HG03439 (cell line): Measurements from ENCODE around the gene NPAT.
A peak's percentile ranks its signal among the peaks of the same experiment; 100 is the strongest.
"Not testable (repeated sequence)": the region's sequence is repeated elsewhere in the genome, so short reads cannot be mapped to it uniquely, and the experiment has no call there.

ENCODE experiments used
- ATAC-seq: cut with Tn5 transposase; IDR thresholded peaks from one replicate; pipeline ENCODE4 v1.9.1; 2021; ENCODE audit warnings: mild to moderate bottlenecking, moderate library complexity; ENCODE audit not compliant: unreplicated experiment

Gene NPAT

DNA sequence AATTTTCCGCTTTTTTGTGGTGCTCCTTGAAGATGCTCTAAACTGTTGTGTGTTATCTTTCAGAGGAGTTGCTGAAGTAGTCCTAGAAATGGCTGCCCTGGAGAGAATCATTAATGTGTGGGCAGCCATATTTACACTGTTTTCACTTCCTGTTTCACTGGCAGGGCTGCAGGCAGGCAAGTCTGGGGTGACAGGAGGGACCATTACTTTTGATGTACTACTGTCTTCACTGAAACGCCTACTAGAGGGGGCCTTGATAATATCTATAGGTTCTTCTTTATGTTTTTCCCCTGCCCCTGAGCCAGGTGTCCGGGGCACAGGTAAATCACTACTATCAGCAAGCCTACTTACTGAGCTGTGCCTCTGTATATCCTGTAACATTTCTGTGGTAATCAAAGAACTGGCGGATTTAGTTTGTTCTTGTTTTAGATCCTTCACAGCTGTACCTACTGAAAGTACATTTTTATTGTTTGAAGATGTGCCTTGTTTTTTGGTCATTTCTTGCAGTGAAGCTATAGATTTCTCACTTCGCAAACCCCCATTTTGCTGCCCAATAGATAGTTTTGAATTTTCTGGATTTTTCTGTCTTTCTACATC, 61.4 kb downstream of the NPAT start:
- peak; percentile 89 for ATAC-seq

DNA sequence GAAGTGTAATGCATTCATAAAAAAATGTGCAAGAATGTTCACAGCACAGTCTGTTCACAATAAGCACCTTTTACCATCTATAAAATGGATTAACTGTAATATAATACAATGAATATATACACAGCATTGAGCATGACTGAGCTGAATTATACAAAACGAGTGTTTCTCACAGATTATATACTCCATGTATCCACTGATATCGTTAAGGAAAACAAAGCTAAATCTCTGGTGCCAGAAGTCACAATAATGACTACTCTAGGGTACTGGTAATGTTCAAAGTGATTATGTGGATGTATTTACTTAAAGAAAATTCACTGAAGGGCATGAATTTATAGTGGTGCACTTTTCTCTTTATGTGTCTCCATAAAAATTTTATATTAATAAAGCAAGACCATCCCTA, 67.8 kb downstream of the NPAT start:
- no peak for ATAC-seq

DNA sequence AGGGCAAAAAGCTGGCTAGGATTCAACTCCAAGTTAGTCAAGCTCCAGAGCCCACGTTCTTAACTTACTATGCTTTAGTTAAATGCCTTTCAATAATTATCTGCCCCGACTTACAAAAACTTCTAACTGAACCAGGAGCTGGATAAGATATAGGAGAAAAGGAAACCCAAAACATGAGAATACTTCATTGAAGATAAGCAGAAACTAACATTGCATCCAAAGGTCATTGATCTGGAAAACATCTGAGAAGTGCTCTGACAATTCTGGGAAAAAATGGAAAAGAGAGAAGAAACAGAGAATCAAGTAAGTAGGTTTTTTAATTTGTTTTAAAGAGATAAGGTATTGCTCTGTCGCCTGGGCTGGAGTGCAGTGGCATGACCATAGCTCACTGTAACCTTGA, 73.9 kb downstream of the NPAT start:
- ATAC-seq, result no peak

- no peak for ATAC-seq
These were observed 75.3 kb downstream of the NPAT start for GRCh38 chr11:108147150-108147549.

DNA sequence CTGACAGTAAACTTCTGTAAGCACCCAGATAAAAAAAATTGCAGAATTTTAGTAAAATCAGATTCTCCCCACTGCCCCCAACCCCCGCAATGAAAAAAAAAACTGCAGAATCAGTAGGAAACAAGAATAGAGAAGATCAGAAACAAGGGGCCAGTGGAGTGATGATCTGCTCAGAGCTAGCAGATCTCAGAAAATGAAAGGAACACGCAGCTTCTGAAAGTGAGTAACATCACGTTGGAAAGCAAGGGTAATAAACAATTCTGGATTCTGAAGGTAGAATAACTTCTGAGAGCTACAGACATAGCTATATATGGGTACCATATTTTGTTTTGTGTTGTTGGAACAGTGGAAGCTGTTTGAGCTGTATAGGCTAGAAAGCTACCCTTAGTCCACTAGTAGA, 77.8 kb downstream of the NPAT start:
- ATAC-seq, result no peak

- no peak for ATAC-seq
These were observed 80.1 kb downstream of the NPAT start for GRCh38 chr11:108142304-108142703.

DNA sequence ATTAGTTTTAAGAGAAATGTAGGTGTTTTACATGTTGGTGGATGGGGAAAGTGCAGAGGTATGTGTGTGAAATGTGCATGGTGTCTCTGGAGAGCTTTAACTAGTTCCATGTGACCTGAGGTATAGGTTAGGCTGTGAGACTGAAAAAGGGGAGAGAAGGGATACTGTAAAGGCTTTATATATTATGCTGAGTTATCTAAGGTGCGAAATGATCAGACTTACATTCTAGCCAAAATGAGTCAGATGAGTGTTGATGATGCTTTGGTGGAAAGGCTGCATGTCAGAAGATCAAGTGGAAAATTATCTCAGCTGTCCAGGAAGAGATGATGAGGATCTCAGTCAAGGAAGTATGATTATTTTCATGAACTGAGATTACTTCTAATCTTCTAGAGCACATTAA, 85.2 kb downstream of the NPAT start:
- no peak for ATAC-seq

- ATAC-seq, result no peak
These were observed 86.4 kb downstream of the NPAT start for GRCh38 chr11:108135845-108136544.

DNA sequence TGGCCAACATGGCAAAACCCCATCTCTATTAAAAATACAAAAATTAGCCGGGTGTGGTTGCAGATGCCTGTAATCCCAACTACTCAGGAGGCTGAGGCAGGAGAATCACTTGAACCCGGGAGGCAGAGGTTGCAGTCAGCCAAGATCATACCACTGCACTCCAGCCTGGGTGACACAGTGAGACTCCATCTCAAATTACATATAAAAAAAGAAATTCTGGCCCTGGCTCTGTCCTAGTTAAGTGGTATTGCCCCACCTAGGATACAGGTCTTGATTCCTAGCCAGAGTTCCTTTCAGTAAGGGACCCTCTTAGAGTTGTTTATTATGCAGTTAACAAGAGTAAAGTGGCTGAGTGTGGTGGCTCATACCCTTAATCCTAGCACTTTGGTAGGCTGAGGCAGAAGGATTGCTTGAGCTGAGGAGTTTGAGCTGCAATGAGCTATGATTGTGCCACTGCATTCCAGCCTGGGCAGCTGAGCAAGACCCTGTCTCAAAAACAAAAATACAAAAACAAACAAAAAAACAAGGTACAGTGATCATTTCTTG, 89.4 kb downstream of the NPAT start:
- ATAC-seq, result not testable (repeated sequence)

DNA sequence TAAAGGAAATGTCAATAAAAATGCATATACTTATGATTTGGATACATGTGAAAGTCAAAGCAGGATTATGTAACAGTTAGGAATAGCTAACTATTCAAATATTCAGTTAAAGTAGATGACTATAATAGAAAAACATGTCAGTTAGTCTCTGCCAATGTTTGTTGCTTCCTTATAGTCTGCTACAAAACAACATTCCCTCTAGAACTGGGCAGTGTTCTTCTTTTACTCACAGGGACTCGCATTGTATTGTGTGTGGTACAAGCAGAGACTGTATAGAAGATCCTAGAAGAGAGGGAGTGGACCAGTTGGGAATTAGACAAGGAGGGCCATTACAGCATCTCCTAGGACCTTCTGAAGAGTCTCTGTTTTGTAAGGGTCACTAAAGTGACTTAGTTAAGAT, 90.4 kb downstream of the NPAT start:
- ATAC-seq, result no peak

DNA sequence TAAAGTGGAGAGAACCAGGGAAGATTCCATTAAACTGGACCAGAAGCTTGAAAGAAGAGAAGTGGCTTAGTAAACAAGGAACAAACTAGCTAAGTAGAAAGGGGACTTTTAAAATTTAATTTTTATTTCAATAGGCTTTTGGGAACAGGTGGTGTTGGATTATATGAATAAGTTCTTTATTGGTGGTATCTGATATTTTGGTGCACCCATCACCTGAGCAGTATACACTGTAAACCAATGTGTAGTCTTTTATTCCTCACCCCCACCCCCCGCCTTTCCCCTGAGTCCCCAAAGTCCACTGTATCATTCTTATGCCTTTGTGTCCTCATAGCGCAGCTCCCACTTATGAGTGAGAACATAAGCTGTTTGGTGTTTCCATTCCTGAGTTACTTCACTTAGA, 93.7 kb downstream of the NPAT start:
- ATAC-seq, result no peak

DNA sequence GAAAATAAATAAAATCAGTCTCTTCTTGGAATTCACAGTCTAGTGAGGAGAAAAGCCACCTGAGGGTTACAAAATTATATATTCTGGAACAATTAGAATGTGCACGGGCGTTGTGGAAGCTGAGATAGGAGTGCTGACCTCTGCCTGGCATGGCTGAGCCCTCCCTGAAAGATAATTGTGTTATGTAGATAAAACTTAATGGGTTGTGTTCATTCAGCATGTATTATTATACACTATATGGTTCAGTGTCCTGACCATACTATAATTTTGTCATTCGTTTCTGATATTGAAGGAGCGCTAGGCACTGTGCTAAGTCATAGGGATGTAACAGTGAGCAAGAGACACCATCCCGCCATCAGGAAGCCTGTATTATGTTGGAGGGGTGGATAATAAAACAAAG, 97.3 kb downstream of the NPAT start:
- ATAC-seq, result no peak

GRCh38 chr11:108122166-108122628, 100.2 kb downstream of the NPAT start:
- ATAC-seq, result no peak

- ATAC-seq, result peak; percentile 98
These were observed 100.9 kb downstream of the NPAT start, which contains the start of gene ACAT1 for GRCh38 chr11:108121274-108122155. TSS of gene ACAT1 (plus strand) at chr11:108121567. CDS start at chr11:108121607, 40 bp downstream.

DNA sequence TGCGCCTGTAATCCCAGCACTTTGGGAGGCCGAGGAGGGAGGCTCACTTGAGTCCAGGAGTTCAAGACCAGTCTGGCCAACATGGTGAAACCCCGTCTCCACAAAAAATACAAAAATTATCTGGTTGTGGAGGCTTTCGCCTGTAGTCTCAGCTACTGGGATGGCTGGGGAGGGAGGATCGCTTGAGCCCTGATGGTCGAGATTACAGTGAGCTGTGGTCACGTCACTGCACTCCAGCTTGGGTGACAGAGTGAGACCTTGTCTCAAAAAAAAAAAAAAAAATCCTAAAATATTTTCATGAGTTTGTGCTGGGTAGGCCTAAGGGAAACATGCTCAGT, 101.5 kb downstream of the NPAT start:
- not testable (repeated sequence) for ATAC-seq

GRCh38 chr11:108117746-108118371, 104.6 kb downstream of the NPAT start:
- no peak for ATAC-seq

- no peak for ATAC-seq
These were observed 106.8 kb downstream of the NPAT start for GRCh38 chr11:108115500-108116140.

DNA sequence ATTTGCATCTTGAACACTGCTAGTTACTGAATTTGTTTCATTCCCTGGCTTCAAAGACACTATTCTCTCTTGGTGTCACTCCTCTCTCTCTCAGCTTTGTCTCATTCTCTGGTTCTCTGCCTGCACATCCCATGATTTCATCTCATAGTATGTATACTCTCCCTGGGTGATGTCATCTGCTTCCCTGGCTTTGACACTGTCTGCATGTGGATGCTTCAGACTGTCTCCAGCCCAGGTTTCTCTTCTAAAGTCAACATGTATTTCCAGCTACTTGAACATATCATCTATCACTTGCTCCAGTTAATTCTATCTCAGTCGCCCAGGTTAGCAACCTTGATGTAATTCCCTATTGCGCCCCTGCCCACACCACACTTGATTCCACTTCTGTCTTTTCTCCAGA, 110.4 kb downstream of the NPAT start:
- ATAC-seq, result no peak

DNA sequence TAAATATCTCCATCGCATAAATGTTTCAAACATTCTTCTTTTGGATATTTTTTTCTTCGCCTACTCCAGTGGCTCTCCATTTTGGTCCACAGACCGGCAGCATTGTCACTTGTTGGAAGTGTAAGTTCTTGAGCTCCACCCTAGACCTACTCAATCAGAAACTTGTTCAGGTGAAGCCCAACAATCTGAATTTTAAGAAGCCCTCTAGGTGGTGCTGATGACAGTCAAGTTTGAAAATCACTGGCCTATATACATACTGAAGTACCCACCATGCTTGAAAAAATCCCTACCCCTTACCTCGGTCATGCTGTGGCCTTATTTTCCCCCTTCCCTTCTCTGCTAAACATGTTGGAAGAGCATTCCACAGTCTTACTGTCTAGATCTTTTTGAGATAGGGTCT, 111.3 kb downstream of the NPAT start:
- no peak for ATAC-seq
